HUES64 (cell line): ENCODE results near the gene FPR1. TPM values are rescaled to one million over a fixed set of nuclear protein-coding genes. Genes with fewer than 3 reads are reported as not detected.

Experiments
- H3K27ac ChIP-seq: 2 replicates; pipeline ENCODE4 v1.7.0; 2013; ENCODE audit warnings: low read depth, low read length, inconsistent platforms
- H3K27me3 ChIP-seq: 2 replicates; pipeline ENCODE4 v1.6.1; 2013; ENCODE audit warnings: mild to moderate bottlenecking, low read length; ENCODE audit not compliant: insufficient read depth
- H3K36me3 ChIP-seq: 2 replicates; pipeline ENCODE4 v1.6.1; 2013; ENCODE audit warnings: mild to moderate bottlenecking, low read length; ENCODE audit not compliant: insufficient read depth
- H3K4me1 ChIP-seq: 2 replicates; pipeline ENCODE4 v1.6.1; 2013; ENCODE audit warnings: mild to moderate bottlenecking, low read length, moderate library complexity; ENCODE audit not compliant: insufficient read depth
- H3K4me3 ChIP-seq: 2 replicates; pipeline ENCODE4 v1.5.1; 2013; ENCODE audit warnings: mild to moderate bottlenecking, low read length, moderate library complexity
- H3K9ac ChIP-seq: 2 replicates; pipeline ENCODE4 v1.6.1; 2013; ENCODE audit warnings: mild to moderate bottlenecking, low read depth, low read length
- H3K9me3 ChIP-seq: 2 replicates; pipeline ENCODE4 v1.6.1; 2013; ENCODE audit warnings: low read depth, low read length; ENCODE audit not compliant: insufficient read depth
- WGBS: fragments of 150-250, 120-280 bp; methylation state at CpG from one replicate; pipeline ENCODE4 v1.1.7; 2013; ENCODE audit warnings: missing lambda C conversion rate; 5-methylcytosine and 5-hydroxymethylcytosine counted together
- polyA plus RNA-seq, 2 experiments: library from polyadenylated mRNA; stranded (reverse); fragments of 50-300 nt; gene quantifications; one replicate each; pipeline ENCODE4 v1.2.3, GENCODE V29; 2013

FPR1 gene, protein sequence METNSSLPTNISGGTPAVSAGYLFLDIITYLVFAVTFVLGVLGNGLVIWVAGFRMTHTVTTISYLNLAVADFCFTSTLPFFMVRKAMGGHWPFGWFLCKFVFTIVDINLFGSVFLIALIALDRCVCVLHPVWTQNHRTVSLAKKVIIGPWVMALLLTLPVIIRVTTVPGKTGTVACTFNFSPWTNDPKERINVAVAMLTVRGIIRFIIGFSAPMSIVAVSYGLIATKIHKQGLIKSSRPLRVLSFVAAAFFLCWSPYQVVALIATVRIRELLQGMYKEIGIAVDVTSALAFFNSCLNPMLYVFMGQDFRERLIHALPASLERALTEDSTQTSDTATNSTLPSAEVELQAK
- polyA plus RNA-seq (2013, experiment 1 of 2), result not detected
- not detected for polyA plus RNA-seq (2013, experiment 2 of 2)

- Histone ChIP-seq H3K36me3 (no peaks in the 10 kb centered on the region), H3K27me3 (no peaks in the 10 kb centered on the region), H3K4me3 (no peak within 1 kb of the TSS), H3K27ac (no peak within 1 kb of the TSS), H3K9ac (no peak within 1 kb of the TSS), H3K9me3 (peaks cover 2% of the 10 kb centered on the region; the same call in 1 of the 2 replicates), H3K4me1 (no peaks in the 10 kb centered on the region)
- WGBS, result 89% methylated on average over 2 of the region's 2 CpGs
Measured at GRCh38 chr19:51751655-51752054, at the start of gene FPR1. TSS of gene FPR1 (minus strand) at chr19:51751878. CDS start at chr19:51746994, 4,884 bp downstream.

DNA sequence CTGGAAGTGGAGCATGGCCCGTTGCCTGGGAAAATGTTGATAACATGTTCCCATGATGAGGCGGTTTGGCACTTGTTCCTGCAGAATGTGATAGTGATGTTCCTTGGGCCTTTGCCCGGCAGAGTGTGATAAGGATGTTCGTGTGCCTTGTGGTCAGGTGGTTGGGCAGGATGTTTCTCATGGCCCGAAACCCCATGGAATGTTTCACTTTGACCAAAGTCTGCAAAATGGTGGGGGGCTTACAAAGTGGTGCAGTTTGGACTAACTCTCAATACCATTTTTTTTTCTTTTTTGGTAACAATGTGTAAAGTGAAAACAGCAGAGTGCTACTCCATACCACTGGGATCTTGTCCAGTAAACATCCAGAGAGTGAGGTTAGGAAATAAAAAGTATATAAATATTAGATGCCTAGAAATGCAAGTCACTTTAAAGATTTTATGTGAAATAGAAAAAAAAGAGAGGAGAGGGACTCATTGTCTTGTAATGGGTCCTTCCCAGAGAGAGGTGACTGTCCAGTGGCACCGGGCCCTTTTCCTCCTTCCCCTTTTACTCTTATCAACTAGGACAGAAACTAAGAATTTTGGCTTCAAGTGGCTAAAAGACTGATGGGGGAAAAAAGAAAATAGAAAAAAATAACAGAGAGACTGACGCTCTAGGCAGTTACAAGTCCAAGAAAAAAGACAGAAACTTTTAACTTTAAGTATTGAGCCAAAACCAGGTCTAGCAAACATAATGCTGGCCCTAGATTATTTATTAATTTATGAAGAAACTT lies 49.0 kb upstream of the FPR1 start:
- H3K9me3 ChIP-seq, result peaks cover 17% of the 10 kb centered on the region; the same call in 1 of the 2 replicates
- H3K36me3 ChIP-seq, result no peaks in the 10 kb centered on the region
- no peaks in the 10 kb centered on the region for H3K27me3 ChIP-seq
- 94% methylated on average over 6 of the region's 7 CpGs for WGBS
- H3K27ac ChIP-seq, result no peak overlapping the region
- no peak overlapping the region for H3K9ac ChIP-seq
- H3K4me3 ChIP-seq, result no peak overlapping the region
- no peaks in the 10 kb centered on the region for H3K4me1 ChIP-seq

DNA sequence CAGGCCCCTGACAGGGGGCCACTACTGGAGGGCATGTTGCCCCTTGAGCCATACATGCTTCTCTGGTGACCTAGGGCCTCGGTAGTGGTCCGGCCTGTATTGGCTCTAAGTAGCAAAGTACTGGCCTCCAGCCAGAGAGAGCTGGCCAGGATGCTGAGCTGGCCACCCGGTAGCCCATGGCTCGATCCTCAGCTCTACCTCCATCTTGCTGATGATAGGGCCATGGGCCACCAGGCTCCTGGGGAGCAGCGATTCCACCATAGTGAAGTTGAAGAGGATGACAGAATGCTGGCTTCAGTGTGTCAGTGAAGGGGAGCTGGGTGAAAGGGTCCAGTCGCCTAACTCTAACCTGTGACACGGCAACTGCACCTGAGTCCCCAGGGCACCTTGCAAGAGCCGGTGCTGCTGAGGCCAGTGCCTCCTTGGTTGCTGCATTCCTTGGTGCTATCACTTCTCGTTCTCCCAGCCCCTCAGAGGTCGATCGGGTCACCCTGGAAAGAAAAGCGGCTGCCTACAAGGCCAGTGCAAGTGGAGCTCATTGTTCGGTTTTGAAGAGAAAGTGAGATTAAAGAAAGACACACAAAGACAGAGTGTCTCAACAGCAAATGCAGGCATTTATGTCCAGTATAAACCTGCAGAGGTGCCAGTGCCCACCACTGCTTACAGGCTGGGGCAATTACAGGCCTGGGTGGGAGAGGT lies 48.2 kb upstream of the FPR1 start:
- no peaks in the 10 kb centered on the region for H3K36me3 ChIP-seq
- no peak overlapping the region for H3K27ac ChIP-seq
- WGBS, result 94% methylated on average over 13 of the region's 13 CpGs
- no peaks in the 10 kb centered on the region for H3K27me3 ChIP-seq
- H3K4me3 ChIP-seq, result no peak overlapping the region
- peaks cover 17% of the 10 kb centered on the region; the same call in 1 of the 2 replicates for H3K9me3 ChIP-seq
- no peak overlapping the region for H3K9ac ChIP-seq
- H3K4me1 ChIP-seq, result no peaks in the 10 kb centered on the region

GRCh38 chr19:51799034-51799773 lies 47.5 kb upstream of the FPR1 start:
- no peaks in the 10 kb centered on the region for H3K27me3 ChIP-seq
- no peak overlapping the region for H3K27ac ChIP-seq
- H3K4me1 ChIP-seq, result no peaks in the 10 kb centered on the region
- WGBS, result 92% methylated on average over 20 of the region's 20 CpGs
- no peak overlapping the region for H3K9ac ChIP-seq
- no peak overlapping the region for H3K4me3 ChIP-seq
- H3K9me3 ChIP-seq, result peaks cover 17% of the 10 kb centered on the region; the same call in 1 of the 2 replicates
- no peaks in the 10 kb centered on the region for H3K36me3 ChIP-seq

- H3K4me3 ChIP-seq, result no peak overlapping the region
- H3K9ac ChIP-seq, result no peak overlapping the region
- H3K27ac ChIP-seq, result no peak overlapping the region
- H3K9me3 ChIP-seq, result peaks cover 13% of the 10 kb centered on the region; the same call in 1 of the 2 replicates
- no peaks in the 10 kb centered on the region for H3K36me3 ChIP-seq
- 85% methylated on average over 3 of the region's 3 CpGs for WGBS
- no peaks in the 10 kb centered on the region for H3K4me1 ChIP-seq
- H3K27me3 ChIP-seq, result no peaks in the 10 kb centered on the region
Measured at GRCh38 chr19:51798062-51798461, 46.4 kb upstream of the FPR1 start.

GRCh38 chr19:51797480-51797879 lies 45.8 kb upstream of the FPR1 start:
- no peaks in the 10 kb centered on the region for H3K4me1 ChIP-seq
- WGBS, result 67% methylated on average over 2 of the region's 5 CpGs

DNA sequence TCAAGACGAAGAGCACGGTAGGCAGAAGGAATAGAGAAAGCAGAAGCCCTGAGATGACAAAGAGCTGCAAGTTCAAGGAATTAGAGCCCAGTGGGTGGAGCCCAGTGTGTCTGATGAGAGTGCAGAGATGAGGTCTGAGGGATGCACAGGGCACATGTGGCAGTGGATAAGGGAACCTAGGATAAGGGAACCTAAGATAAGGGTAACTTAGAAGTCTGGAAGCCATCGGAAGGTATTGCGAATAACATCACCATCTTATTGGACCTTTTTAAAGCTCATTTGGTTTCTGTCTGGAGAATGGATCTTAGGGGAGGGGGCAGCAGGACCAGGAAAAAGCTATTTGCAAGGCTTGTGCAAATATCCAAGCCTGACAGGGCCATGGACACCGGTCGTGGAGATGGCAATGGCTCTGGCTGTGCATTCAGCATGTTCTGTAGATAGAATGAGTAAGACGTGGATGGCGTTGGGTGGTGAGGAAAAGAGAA lies 44.6 kb upstream of the FPR1 start:
- Histone ChIP-seq H3K36me3 (no peaks in the 10 kb centered on the region), H3K9ac (no peak overlapping the region), H3K9me3 (peaks cover 6% of the 10 kb centered on the region; the same call in 1 of the 2 replicates), H3K27me3 (no peaks in the 10 kb centered on the region), H3K4me1 (no peaks in the 10 kb centered on the region), H3K27ac (no peak overlapping the region), H3K4me3 (no peak overlapping the region)
- 87% methylated on average over 8 of the region's 8 CpGs for WGBS

More at GRCh38 chr19:51797480-51797879, 45.8 kb upstream of the FPR1 start:
- Histone ChIP-seq H3K27me3 (no peaks in the 10 kb centered on the region), H3K36me3 (no peaks in the 10 kb centered on the region), H3K4me3 (no peak overlapping the region), H3K9me3 (peaks cover 13% of the 10 kb centered on the region; the same call in 1 of the 2 replicates), H3K9ac (no peak overlapping the region), H3K27ac (no peak overlapping the region)

DNA sequence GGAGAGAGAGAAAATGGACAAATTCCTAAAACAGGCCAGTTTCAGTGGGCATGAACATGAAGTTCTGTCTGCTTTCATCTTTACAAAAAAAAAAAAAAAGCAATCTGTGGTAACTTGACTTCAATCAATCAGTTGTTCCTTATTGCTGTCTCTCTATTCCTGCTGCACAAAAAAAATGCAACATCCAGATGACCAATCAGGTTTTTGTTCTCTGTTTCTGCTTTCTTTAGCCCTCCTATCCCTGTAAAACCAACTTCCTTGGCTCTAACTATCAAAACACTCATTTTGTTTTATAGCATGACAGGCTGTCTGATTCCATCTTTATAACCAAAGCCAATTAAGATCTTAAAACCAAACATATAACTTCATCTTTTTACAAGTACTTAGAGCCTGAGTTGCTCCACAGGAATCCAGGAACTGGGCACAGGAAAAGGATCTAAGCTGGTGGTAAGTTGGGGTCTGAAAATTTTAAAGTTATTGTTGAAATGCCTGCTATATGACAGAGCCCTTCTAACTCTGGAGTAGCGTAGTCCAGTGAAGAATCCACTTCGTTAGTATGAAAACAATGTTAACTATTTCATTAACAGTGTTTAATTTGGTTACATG lies 43.3 kb upstream of the FPR1 start, which contains the start of gene FPR3:
Gene FPR3, plus strand, starts transcription at position 273 of the 606 bp plus-strand sequence. CDS start 28,592 bp downstream, outside the sequence.
- no peaks in the 10 kb centered on the region for H3K4me1 ChIP-seq
- no peaks in the 10 kb centered on the region for H3K27me3 ChIP-seq
- H3K9ac ChIP-seq, result no peak within 1 kb of the TSS
- H3K27ac ChIP-seq, result no peak within 1 kb of the TSS
- no peaks in the 10 kb centered on the region for H3K36me3 ChIP-seq
- H3K4me3 ChIP-seq, result no peak within 1 kb of the TSS
- 90% methylated on average over 2 of the region's 2 CpGs for WGBS
- H3K9me3 ChIP-seq, result peaks cover 6% of the 10 kb centered on the region; the same call in 1 of the 2 replicates

DNA sequence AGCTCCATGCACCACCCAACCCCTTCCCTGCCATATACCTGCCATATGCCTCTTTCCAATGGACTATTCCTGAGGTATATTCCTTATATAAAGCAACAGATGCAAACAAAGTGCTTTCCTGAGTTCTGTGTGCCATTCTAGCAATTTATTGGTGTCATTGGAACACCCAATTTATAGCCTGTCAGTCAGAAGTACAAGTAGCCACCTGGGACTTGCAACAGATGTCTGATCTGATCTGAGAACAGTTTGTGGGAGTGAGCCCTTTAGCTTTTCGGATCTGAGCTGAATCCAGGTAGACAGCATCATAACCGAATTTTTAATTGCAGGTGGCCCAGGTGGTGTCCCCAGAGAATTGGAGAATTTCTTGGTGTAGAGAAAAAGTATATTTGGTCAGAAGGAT lies 42.3 kb upstream of the FPR1 start:
- no peaks in the 10 kb centered on the region for H3K27me3 ChIP-seq
- H3K36me3 ChIP-seq, result no peaks in the 10 kb centered on the region
- peaks cover 6% of the 10 kb centered on the region; the same call in 1 of the 2 replicates for H3K9me3 ChIP-seq
- H3K9ac ChIP-seq, result no peak overlapping the region
- 84% methylated on average over 2 of the region's 2 CpGs for WGBS
- no peaks in the 10 kb centered on the region for H3K4me1 ChIP-seq
- H3K27ac ChIP-seq, result no peak overlapping the region
- no peak overlapping the region for H3K4me3 ChIP-seq

GRCh38 chr19:51792932-51793331 lies 41.3 kb upstream of the FPR1 start:
- no peaks in the 10 kb centered on the region for H3K4me1 ChIP-seq
- no peaks in the 10 kb centered on the region for H3K36me3 ChIP-seq
- 75% methylated on average over 2 of the region's 2 CpGs for WGBS
- H3K4me3 ChIP-seq, result no peak overlapping the region
- no peak overlapping the region for H3K9ac ChIP-seq
- peaks cover 9% of the 10 kb centered on the region; the same call in 1 of the 2 replicates for H3K9me3 ChIP-seq
- H3K27me3 ChIP-seq, result no peaks in the 10 kb centered on the region
- no peak overlapping the region for H3K27ac ChIP-seq
